Measurements from ENCODE around the gene KIF21A.

Gene KIF21A

GRCh38 chr12:39354955-39355354, 88.0 kb downstream of the KIF21A start:
- Mint-ChIP-seq H3K27ac (no peak overlapping the region), H3K4me3 (no peak overlapping the region), H3K27me3 (no peaks in the 10 kb centered on the region), H3K36me3 (ENCODE audit: low read depth) (peaks cover 57% of the 10 kb centered on the region), H3K9me3 (no peaks in the 10 kb centered on the region), H3K4me1 (ENCODE audit: low read depth) (no peaks in the 10 kb centered on the region)

- no peak overlapping the region for H3K4me3 Mint-ChIP-seq
- no peak overlapping the region for H3K27ac Mint-ChIP-seq
- H3K9me3 Mint-ChIP-seq: no peaks in the 10 kb centered on the region
- H3K27me3 Mint-ChIP-seq: no peaks in the 10 kb centered on the region
- peaks cover 49% of the 10 kb centered on the region for H3K36me3 Mint-ChIP-seq (ENCODE audit: low read depth)
- H3K4me1 Mint-ChIP-seq (ENCODE audit: low read depth): no peaks in the 10 kb centered on the region
Measured at GRCh38 chr12:39352471-39353017, 90.4 kb downstream of the KIF21A start.

DNA sequence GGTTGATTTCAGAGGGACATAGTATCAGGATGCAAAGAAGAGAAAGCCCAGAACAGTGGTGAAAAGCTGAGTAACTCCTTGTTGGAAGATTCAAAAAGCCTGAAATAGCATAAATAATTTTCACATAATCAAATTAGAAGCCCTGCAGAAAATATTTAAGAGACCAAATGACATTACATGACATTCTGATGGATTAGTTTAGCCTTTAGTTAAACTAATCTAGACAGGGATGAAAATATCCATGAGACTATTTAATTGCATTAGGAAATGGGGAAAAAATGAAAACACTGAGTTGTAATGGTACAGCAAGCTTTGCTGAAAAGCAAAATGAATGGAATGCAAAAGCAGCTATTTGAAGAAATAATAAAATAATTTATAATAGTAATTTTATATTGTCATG, 91.8 kb downstream of the KIF21A start:
- H3K4me3 Mint-ChIP-seq: no peak overlapping the region
- H3K4me1 Mint-ChIP-seq (ENCODE audit: low read depth): no peaks in the 10 kb centered on the region
- no peak overlapping the region for H3K27ac Mint-ChIP-seq
- H3K9me3 Mint-ChIP-seq: no peaks in the 10 kb centered on the region
- H3K27me3 Mint-ChIP-seq: no peaks in the 10 kb centered on the region
- peaks cover 38% of the 10 kb centered on the region for H3K36me3 Mint-ChIP-seq (ENCODE audit: low read depth)

GRCh38 chr12:39348941-39349626, 93.8 kb downstream of the KIF21A start:
- H3K4me1 Mint-ChIP-seq (ENCODE audit: low read depth): no peaks in the 10 kb centered on the region
- H3K4me3 Mint-ChIP-seq: no peak overlapping the region
- H3K36me3 Mint-ChIP-seq (ENCODE audit: low read depth): peaks cover 27% of the 10 kb centered on the region
- H3K27me3 Mint-ChIP-seq: no peaks in the 10 kb centered on the region
- H3K9me3 Mint-ChIP-seq: no peaks in the 10 kb centered on the region
- no peak overlapping the region for H3K27ac Mint-ChIP-seq

DNA sequence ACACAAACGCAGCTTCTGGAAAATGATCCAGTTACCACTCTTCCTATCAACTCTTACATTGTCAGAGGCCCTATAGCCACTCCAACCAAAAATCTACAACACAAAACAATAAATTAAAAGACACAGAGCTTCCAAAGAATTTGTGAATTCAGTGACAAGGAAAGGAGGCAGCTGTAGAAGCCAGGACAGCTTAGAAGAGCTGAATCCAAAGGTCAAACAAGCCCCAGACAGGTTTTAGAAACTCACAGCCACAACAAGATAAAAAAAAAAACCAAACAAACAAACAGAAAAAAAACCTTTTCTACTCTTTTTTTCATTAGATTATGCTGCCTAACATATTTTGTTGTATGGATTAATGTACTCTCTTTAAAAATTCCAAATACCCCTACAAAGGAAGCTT, 94.4 kb downstream of the KIF21A start:
- Mint-ChIP-seq H3K36me3 (ENCODE audit: low read depth) (peaks cover 23% of the 10 kb centered on the region), H3K27ac (no peak overlapping the region), H3K9me3 (no peaks in the 10 kb centered on the region), H3K27me3 (no peaks in the 10 kb centered on the region), H3K4me1 (ENCODE audit: low read depth) (no peaks in the 10 kb centered on the region), H3K4me3 (no peak overlapping the region)

GRCh38 chr12:39344926-39345325, 98.0 kb downstream of the KIF21A start:
- Mint-ChIP-seq H3K4me1 (ENCODE audit: low read depth) (peaks cover 14% of the 10 kb centered on the region), H3K9me3 (no peaks in the 10 kb centered on the region), H3K27ac (no peak overlapping the region), H3K27me3 (no peaks in the 10 kb centered on the region), H3K36me3 (ENCODE audit: low read depth) (peaks cover 23% of the 10 kb centered on the region), H3K4me3 (no peak overlapping the region)

- peaks cover 14% of the 10 kb centered on the region for H3K4me1 Mint-ChIP-seq (ENCODE audit: low read depth)
- no peak overlapping the region for H3K4me3 Mint-ChIP-seq
- H3K36me3 Mint-ChIP-seq (ENCODE audit: low read depth): peaks cover 32% of the 10 kb centered on the region
- no peak overlapping the region for H3K27ac Mint-ChIP-seq
- H3K27me3 Mint-ChIP-seq: no peaks in the 10 kb centered on the region
- H3K9me3 Mint-ChIP-seq: no peaks in the 10 kb centered on the region
Measured at GRCh38 chr12:39343665-39344064, 99.3 kb downstream of the KIF21A start.

DNA sequence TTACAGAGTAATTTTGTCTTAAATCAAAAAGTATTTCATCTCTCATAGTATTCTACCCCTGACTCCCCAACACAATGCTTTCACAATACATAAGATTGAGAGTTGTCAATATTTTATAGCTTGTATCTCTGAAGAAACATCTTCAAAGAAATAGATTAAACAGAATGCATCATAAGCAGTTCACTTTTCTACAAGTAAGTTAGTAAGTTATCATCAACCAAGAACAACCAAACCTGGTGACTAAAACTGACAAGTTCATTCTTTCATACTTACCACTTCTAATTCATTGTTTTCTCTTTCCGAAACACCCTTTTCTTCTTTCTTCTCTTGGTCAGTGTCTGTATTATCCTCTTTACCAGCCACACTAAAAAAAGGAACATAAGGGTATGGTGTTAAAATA, 101.2 kb downstream of the KIF21A start:
- H3K27me3 Mint-ChIP-seq: no peaks in the 10 kb centered on the region
- H3K4me3 Mint-ChIP-seq: no peak overlapping the region
- H3K36me3 Mint-ChIP-seq (ENCODE audit: low read depth): peaks cover 23% of the 10 kb centered on the region
- no peaks in the 10 kb centered on the region for H3K9me3 Mint-ChIP-seq
- H3K27ac Mint-ChIP-seq: peak overlapping the region; percentile 92
- peaks cover 14% of the 10 kb centered on the region for H3K4me1 Mint-ChIP-seq (ENCODE audit: low read depth)

DNA sequence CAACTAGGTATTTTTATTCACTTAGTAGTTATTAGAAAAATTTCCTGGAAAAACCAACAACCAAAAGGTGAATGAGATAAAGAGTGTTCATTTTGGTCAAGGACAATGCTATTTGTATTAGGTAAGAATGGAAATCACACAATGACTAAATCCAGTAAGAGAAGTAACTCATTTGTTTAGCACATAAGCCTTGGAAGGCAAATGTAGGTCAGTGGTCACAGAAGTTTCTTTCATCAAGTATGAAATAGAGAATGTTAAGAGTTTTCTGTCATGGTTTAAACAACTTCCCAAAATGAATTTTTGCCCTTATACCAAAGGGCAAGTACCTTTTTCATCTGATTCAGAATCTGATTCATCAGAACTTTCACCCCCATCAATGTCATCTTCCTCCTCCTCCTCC, 101.7 kb downstream of the KIF21A start:
- peaks cover 14% of the 10 kb centered on the region for H3K4me1 Mint-ChIP-seq (ENCODE audit: low read depth)
- no peaks in the 10 kb centered on the region for H3K27me3 Mint-ChIP-seq
- H3K9me3 Mint-ChIP-seq: no peaks in the 10 kb centered on the region
- H3K27ac Mint-ChIP-seq: peak overlapping the region; percentile 92
- peaks cover 23% of the 10 kb centered on the region for H3K36me3 Mint-ChIP-seq (ENCODE audit: low read depth)
- peak overlapping the region; percentile 11 for H3K4me3 Mint-ChIP-seq

- Mint-ChIP-seq H3K4me3 (no peak overlapping the region), H3K27me3 (no peaks in the 10 kb centered on the region)
Measured at GRCh38 chr12:39332661-39333175, 110.2 kb downstream of the KIF21A start.

DNA sequence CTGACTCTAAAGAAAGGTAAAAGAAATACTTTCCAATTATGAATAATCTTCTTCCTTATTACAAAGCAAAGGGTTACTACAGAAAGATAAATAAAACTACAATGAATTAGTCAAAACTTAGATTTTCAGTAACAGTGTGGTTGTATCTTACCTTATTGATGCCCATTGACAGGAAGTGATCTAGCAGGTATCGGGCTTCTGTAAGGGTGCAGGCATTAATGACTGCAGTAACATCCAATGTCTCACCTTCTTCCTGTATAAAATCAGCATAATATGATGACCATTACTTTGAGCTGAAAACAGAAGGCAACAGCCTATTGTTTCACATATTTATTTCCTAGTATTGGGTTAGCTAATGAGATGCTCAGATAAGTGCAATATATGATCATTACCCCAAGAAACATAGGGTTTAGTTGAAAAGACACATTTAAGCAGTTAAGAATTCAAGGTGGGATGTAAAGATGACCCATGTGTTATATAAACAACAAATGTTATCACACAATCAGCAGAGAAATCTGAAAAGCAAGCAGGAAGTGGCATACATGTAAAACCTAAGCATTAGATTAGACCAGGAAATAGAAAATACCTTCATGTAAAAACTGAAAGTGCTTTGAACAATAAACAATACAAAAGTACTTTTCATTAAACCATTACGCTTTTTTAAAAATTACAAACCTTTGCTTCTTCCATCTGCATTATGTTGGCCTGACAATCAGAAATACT, 111.2 kb downstream of the KIF21A start:
- H3K9me3 Mint-ChIP-seq: no peaks in the 10 kb centered on the region
- H3K36me3 Mint-ChIP-seq (ENCODE audit: low read depth): peaks cover 36% of the 10 kb centered on the region
- H3K27ac Mint-ChIP-seq: no peak overlapping the region
- no peak overlapping the region for H3K4me3 Mint-ChIP-seq
- H3K4me1 Mint-ChIP-seq (ENCODE audit: low read depth): peaks cover 17% of the 10 kb centered on the region
- no peaks in the 10 kb centered on the region for H3K27me3 Mint-ChIP-seq

More at GRCh38 chr12:39332661-39333175, 110.2 kb downstream of the KIF21A start:
- H3K36me3 Mint-ChIP-seq (ENCODE audit: low read depth): peaks cover 36% of the 10 kb centered on the region
- H3K4me1 Mint-ChIP-seq (ENCODE audit: low read depth): peaks cover 17% of the 10 kb centered on the region
- no peak overlapping the region for H3K27ac Mint-ChIP-seq
- H3K9me3 Mint-ChIP-seq: no peaks in the 10 kb centered on the region

DNA sequence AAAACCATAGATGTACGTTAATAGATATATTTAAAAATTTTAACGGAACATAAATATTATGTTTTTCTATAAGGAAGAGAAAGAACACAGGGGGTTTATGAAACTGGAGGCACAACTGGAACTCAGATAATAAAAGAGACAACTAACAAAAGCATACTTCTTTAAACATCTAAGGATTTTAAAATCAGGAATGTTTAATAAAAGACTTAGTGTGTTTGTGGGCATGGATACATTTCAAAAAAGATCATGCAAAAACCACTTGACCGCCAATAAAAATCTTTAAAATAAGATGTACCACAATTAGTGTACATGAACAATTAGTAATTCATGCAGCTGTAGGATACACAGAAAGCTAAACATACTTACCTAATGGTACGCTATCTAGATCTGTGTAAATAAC, 113.0 kb downstream of the KIF21A start:
- Mint-ChIP-seq H3K27me3 (no peaks in the 10 kb centered on the region), H3K36me3 (ENCODE audit: low read depth) (peaks cover 39% of the 10 kb centered on the region), H3K27ac (no peak overlapping the region), H3K9me3 (no peaks in the 10 kb centered on the region), H3K4me3 (no peak overlapping the region), H3K4me1 (ENCODE audit: low read depth) (peaks cover 17% of the 10 kb centered on the region)

- H3K4me1 Mint-ChIP-seq (ENCODE audit: low read depth): peaks cover 17% of the 10 kb centered on the region
- H3K36me3 Mint-ChIP-seq (ENCODE audit: low read depth): peaks cover 39% of the 10 kb centered on the region
- H3K9me3 Mint-ChIP-seq: no peaks in the 10 kb centered on the region
- no peaks in the 10 kb centered on the region for H3K27me3 Mint-ChIP-seq
- H3K27ac Mint-ChIP-seq: no peak overlapping the region
- no peak overlapping the region for H3K4me3 Mint-ChIP-seq
Measured at GRCh38 chr12:39329018-39329417, 113.9 kb downstream of the KIF21A start.

- no peaks in the 10 kb centered on the region for H3K27me3 Mint-ChIP-seq
- H3K27ac Mint-ChIP-seq: no peak overlapping the region
- peaks cover 39% of the 10 kb centered on the region for H3K36me3 Mint-ChIP-seq (ENCODE audit: low read depth)
- no peaks in the 10 kb centered on the region for H3K9me3 Mint-ChIP-seq
- no peak overlapping the region for H3K4me3 Mint-ChIP-seq
- peaks cover 17% of the 10 kb centered on the region for H3K4me1 Mint-ChIP-seq (ENCODE audit: low read depth)
Measured at GRCh38 chr12:39327965-39328364, 115.0 kb downstream of the KIF21A start.

GRCh38 chr12:39327510-39327909, 115.4 kb downstream of the KIF21A start:
- H3K4me1 Mint-ChIP-seq (ENCODE audit: low read depth): peaks cover 15% of the 10 kb centered on the region
- H3K9me3 Mint-ChIP-seq: no peaks in the 10 kb centered on the region
- H3K27ac Mint-ChIP-seq: no peak overlapping the region
- H3K36me3 Mint-ChIP-seq (ENCODE audit: low read depth): peaks cover 34% of the 10 kb centered on the region
- no peaks in the 10 kb centered on the region for H3K27me3 Mint-ChIP-seq
- H3K4me3 Mint-ChIP-seq: no peak overlapping the region
